DOHH2 (cell line): ENCODE measurements around the gene HS3ST4.

ENCODE experiments used
- CTCF ChIP-seq: fragments of 200-600 bp; sonication (generic); IDR thresholded peaks from one replicate; pipeline ENCODE4 v1.5.1; 2014; ENCODE audit warnings: antibody characterized with exemption, mild to moderate bottlenecking, low read depth, low read length; ENCODE audit not compliant: poor library complexity, severe bottlenecking
- EZH2phosphoT487 ChIP-seq: fragments of 200-600 bp; sonication (generic); IDR thresholded peaks from 2 replicates; pipeline ENCODE4 v1.6.1; 2017; ENCODE audit warnings: borderline replicate concordance, mild to moderate bottlenecking, antibody characterized with exemption, low read length, moderate library complexity, mixed read lengths

GRCh38 chr16:25897702-25898101 lies 205.9 kb downstream of the HS3ST4 start:
- TF ChIP-seq CTCF: no peak
- no peak for TF ChIP-seq EZH2phosphoT487
